Neural progenitor cell (in vitro differentiated cells): ENCODE data around the gene SMG7.

Experiments used
- CTCF ChIP-seq: fragments of 200-600 bp; sonication (generic); IDR thresholded peaks from 2 replicates; pipeline ENCODE4 v1.5.1; 2017; ENCODE audit warnings: antibody characterized with exemption, mild to moderate bottlenecking
- EZH2 ChIP-seq: fragments of 200-600 bp; sonication (generic); IDR thresholded peaks from 2 replicates; pipeline ENCODE4 v1.6.1; 2017; ENCODE audit warnings: antibody characterized with exemption, mild to moderate bottlenecking, moderate library complexity
- EZH2phosphoT487 ChIP-seq: fragments of 200-600 bp; sonication (generic); IDR thresholded peaks from 2 replicates; pipeline ENCODE4 v1.6.1; 2017; ENCODE audit warnings: antibody characterized with exemption

DNA sequence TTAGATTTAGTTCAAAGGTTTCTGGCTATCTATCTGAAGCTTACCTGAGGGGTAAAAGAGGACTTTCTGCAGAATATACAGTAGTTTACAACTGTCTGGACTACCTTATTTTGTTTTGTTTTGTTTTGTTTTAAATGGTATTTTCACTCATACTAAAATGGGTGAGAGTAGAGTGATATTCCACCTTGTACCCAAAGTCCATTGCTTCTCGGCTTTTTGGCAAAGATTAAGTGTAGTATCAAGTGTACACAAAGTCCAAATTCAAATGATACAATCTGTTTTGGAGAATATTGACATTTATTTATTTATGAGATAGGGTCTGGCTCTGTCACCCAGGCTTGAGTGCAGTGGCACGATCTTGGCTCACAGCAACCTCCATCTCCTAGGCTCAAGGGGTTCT, 11.7 kb upstream of the SMG7 start:
- no peak for TF ChIP-seq CTCF
- no peak for TF ChIP-seq EZH2phosphoT487
- no peak for TF ChIP-seq EZH2
